AG10803 (cell line): ENCODE results near the gene FBLIM1.

Source experiments
- DNase-seq: peaks from one replicate; pipeline ENCODE4 v3.0.0; 2010; ENCODE audit warnings: low read depth
- H3K4me3 ChIP-seq: 2 replicates; pipeline ENCODE4 v1.5.1; 2011; ENCODE audit warnings: mild to moderate bottlenecking, low read length, control low read depth
- CTCF ChIP-seq: conservative IDR thresholded peaks from 2 replicates; pipeline ENCODE4 v1.5.1; 2011; ENCODE audit warnings: mild to moderate bottlenecking, low read length, control low read depth, inconsistent platforms

Gene FBLIM1

GRCh38 chr1:15735304-15736037 is 23.1 kb upstream of the FBLIM1 start:
- no peak for DNase-seq
- no peak overlapping the region for H3K4me3 ChIP-seq
- no peak for TF ChIP-seq CTCF

- no peak for TF ChIP-seq CTCF
- no peak within 1 kb of the TSS for H3K4me3 ChIP-seq
- no peak for DNase-seq
Observed at GRCh38 chr1:15736038-15736891, 22.3 kb upstream of the FBLIM1 start, which contains the start of gene SLC25A34. Gene SLC25A34, plus strand, starts transcription at chr1:15736258. Its CDS starts 228 bp downstream, at chr1:15736486.

- TF ChIP-seq CTCF = no peak
- H3K4me3 ChIP-seq = no peak overlapping the region
- no peak for DNase-seq
Observed at GRCh38 chr1:15736892-15737261, 21.7 kb upstream of the FBLIM1 start.

GRCh38 chr1:15737324-15738319 is 21.0 kb upstream of the FBLIM1 start:
- no peak for DNase-seq
- H3K4me3 ChIP-seq = no peak overlapping the region
- TF ChIP-seq CTCF = no peak

- no peak overlapping the region for H3K4me3 ChIP-seq
- no peak for DNase-seq
- no peak for TF ChIP-seq CTCF
Observed at GRCh38 chr1:15738416-15739113, 20.0 kb upstream of the FBLIM1 start.

GRCh38 chr1:15739259-15739658 is 19.3 kb upstream of the FBLIM1 start:
- no peak overlapping the region for H3K4me3 ChIP-seq
- no peak for TF ChIP-seq CTCF

More at GRCh38 chr1:15739259-15739658, 19.3 kb upstream of the FBLIM1 start:
- DNase-seq = no peak
